Panc1 (cell line): ENCODE results near the gene E2F3. TPM values are rescaled to one million over a fixed set of nuclear protein-coding genes. Genes with fewer than 3 reads are reported as not detected.

ENCODE experiments used
- ATAC-seq: fragments of 200-7000 bp; cut with Tn5 transposase; 2 replicates; pipeline ENCODE4 v1.9.1; 2020; ENCODE audit warnings: mild to moderate bottlenecking, moderate library complexity
- BruUV-seq: library from RNA; stranded (reverse); fragments of 400-500 nt; replicated peaks from 2 replicates; lab custom pipeline; 2021; lab: Mats Ljungman, UMichigan
- CTCF ChIA-PET: fragments of 300-600 bp; sonication (Branson Sonifier 250); formaldehyde crosslinking; loops from one replicate; lab custom pipeline; 2022; ENCODE audit warnings: antibody characterized with exemption; lab: Charles Lee
- POLR2A ChIA-PET: fragments of 300-600 bp; sonication (Branson Sonifier 250); formaldehyde crosslinking; loops from one replicate; lab custom pipeline; 2022; ENCODE audit warnings: antibody characterized with exemption; lab: Charles Lee
- DNase-seq: peaks from one replicate; pipeline ENCODE4 v3.0.0-alpha.2; 2010; ENCODE audit warnings: low read depth, low spot score
- H3K27ac ChIP-seq: 2 replicates; pipeline ENCODE4 v1.5.1; 2011; ENCODE audit warnings: mild to moderate bottlenecking, low read length, inconsistent platforms
- H3K27me3 ChIP-seq: fragments of 200-500 bp; sonication (Bioruptor generic); 2 replicates; pipeline ENCODE4 v1.6.0; 2014; ENCODE audit warnings: low read length, inconsistent platforms; ENCODE audit not compliant: control insufficient read depth, insufficient read depth
- H3K36me3 ChIP-seq: fragments of 200-500 bp; sonication (Bioruptor generic); 2 replicates; pipeline ENCODE4 v1.5.1; 2014; ENCODE audit warnings: inconsistent platforms, mild to moderate bottlenecking, low read length, moderate library complexity; ENCODE audit not compliant: control insufficient read depth, insufficient read depth
- H3K4me1 ChIP-seq: 2 replicates; pipeline ENCODE4 v1.5.1; 2011; ENCODE audit warnings: inconsistent platforms, mild to moderate bottlenecking, low read length, moderate library complexity; ENCODE audit not compliant: control insufficient read depth, insufficient read depth
- H3K4me3 ChIP-seq, 2 experiments: 2 replicates each; pipeline ENCODE4 v1.5.1; 2011 to 2012; ENCODE audit warnings: low read depth in 2 of 2, low read length in 2 of 2, mild to moderate bottlenecking in 2 of 2, inconsistent platforms in 1 of 2, moderate library complexity in 1 of 2
- H3K9me3 ChIP-seq: fragments of 200-500 bp; sonication (Bioruptor generic); 2 replicates; pipeline ENCODE4 v1.5.1; 2014; ENCODE audit warnings: low read depth, mild to moderate bottlenecking, inconsistent platforms, low read length, moderate library complexity; ENCODE audit not compliant: control insufficient read depth, insufficient read depth
- CTCF ChIP-seq: fragments of 450-650 bp; IDR thresholded peaks from 2 replicates; pipeline ENCODE4 v1.5.1; 2017; ENCODE audit warnings: mild to moderate bottlenecking
- POLR2AphosphoS5 ChIP-seq: IDR thresholded peaks from 2 replicates; pipeline ENCODE4 v1.6.1; 2012; ENCODE audit warnings: mild to moderate bottlenecking, low read depth, low read length, moderate library complexity
- REST ChIP-seq, 2 experiments: IDR thresholded peaks; 2 replicates each; pipeline ENCODE4 v1.6.1; 2011 to 2012; ENCODE audit warnings: low read depth in 2 of 2, control low read depth in 1 of 2, low read length in 1 of 2, mild to moderate bottlenecking in 1 of 2, moderate library complexity in 1 of 2; ENCODE audit not compliant: insufficient read depth in 1 of 2
- SIN3A ChIP-seq: IDR thresholded peaks from 2 replicates; pipeline ENCODE4 v1.6.1; 2012; ENCODE audit warnings: low read depth, mild to moderate bottlenecking, low read length, moderate library complexity, borderline replicate concordance; ENCODE audit not compliant: insufficient read depth
- TCF7L2 ChIP-seq: IDR thresholded peaks from 2 replicates; pipeline ENCODE4 v1.6.1; 2011; ENCODE audit warnings: mild to moderate bottlenecking, low read depth, low read length, inconsistent platforms
- in situ Hi-C: cut with HindIII; loops from 2 replicates; pipeline ENCODE4 v1.10.0; 2016; ENCODE audit warnings: low sequenced_read_pairs, low pct_unique_long_range_greater_than_20kb
- intact Hi-C: fragments of 100-400 bp; cut with micrococcal nuclease; formaldehyde crosslinking; loops from one replicate; pipeline ENCODE4 v1.10.0; 2022; ENCODE audit not compliant: unreplicated experiment
- total RNA-seq: library from RNA; stranded (reverse); gene quantifications from one replicate; pipeline ENCODE4 v1.2.1, GENCODE V29; 2021; ENCODE audit not compliant: unreplicated experiment

The E2F3 gene
- total RNA-seq, 1 experiment from 2014 or later, result 31.0 TPM

- TF ChIP-seq TCF7L2 (no peak), CTCF (no peak), SIN3A (no peak), POLR2AphosphoS5 (no peak), REST (IDR thresholded peaks at IDR 0.05; ENCODE audit: insufficient read depth in 1 of 2, low read depth in 2 of 2, low read length in 1 of 2) (no peak)
- no peak for DNase-seq
- no peak for ATAC-seq
- no peaks in the 10 kb centered on the region for H3K36me3 ChIP-seq
- ChIA-PET CTCF (no interaction called here), POLR2A (interaction anchor here (1.1 kb wide), 1 partner anchor 29 kb away, joined by 3 read pairs; no protein-coding TSS in a partner anchor)
- H3K4me1 ChIP-seq, result no peaks in the 10 kb centered on the region
- H3K27me3 ChIP-seq, result no peaks in the 10 kb centered on the region
- no peaks in the 10 kb centered on the region for H3K9me3 ChIP-seq
- intact Hi-C loops (no loop called here), in situ Hi-C loops (no loop called here)
- no peak overlapping the region for H3K4me3 ChIP-seq
- BruUV-seq, result no TSS peak
- no peak overlapping the region for H3K27ac ChIP-seq
Observed at GRCh38 chr6:20439558-20439957, 37.9 kb downstream of the E2F3 start.

GRCh38 chr6:20440296-20440695 is 38.6 kb downstream of the E2F3 start:
- Histone ChIP-seq H3K4me3 (no peak overlapping the region), H3K27me3 (no peaks in the 10 kb centered on the region), H3K9me3 (no peaks in the 10 kb centered on the region), H3K36me3 (no peaks in the 10 kb centered on the region), H3K27ac (no peak overlapping the region), H3K4me1 (no peaks in the 10 kb centered on the region)
- intact Hi-C loops (no loop called here), in situ Hi-C loops (no loop called here)
- BruUV-seq, result no TSS peak
- no peak for TF ChIP-seq REST (IDR thresholded peaks at IDR 0.05; ENCODE audit: insufficient read depth in 1 of 2, low read depth in 2 of 2, low read length in 1 of 2)
- no peak for TF ChIP-seq SIN3A
- TF ChIP-seq CTCF, result no peak
- TF ChIP-seq TCF7L2, result no peak
- TF ChIP-seq POLR2AphosphoS5, result no peak
- no peak for DNase-seq
- no peak for ATAC-seq
- ChIA-PET POLR2A (no interaction called here), CTCF (no interaction called here)
